Type B pancreatic cell (in vitro differentiated cells): ENCODE measurements around the gene POLR1G. TPM values are rescaled to one million over a fixed set of nuclear protein-coding genes. Genes with fewer than 3 reads are reported as not detected.

Experiments
- DNase-seq: peaks from one replicate; pipeline ENCODE4 v3.0.0; 2021; ENCODE audit warnings: mixed read lengths; ENCODE audit not compliant: unreplicated experiment; ENCODE audit errors: extremely low spot score
- H3K27ac Mint-ChIP-seq: 2 replicates; pipeline ENCODE4 v1.8.0; 2021; ENCODE audit warnings: mild to moderate bottlenecking, mixed read lengths
- H3K27me3 Mint-ChIP-seq: 2 replicates; pipeline ENCODE4 v1.8.0; 2021; ENCODE audit warnings: mixed read lengths
- H3K36me3 Mint-ChIP-seq: 2 replicates; pipeline ENCODE4 v1.8.0; 2021; ENCODE audit warnings: mixed read lengths
- H3K4me1 Mint-ChIP-seq: one replicate; pipeline ENCODE4 v1.8.0; 2021; ENCODE audit warnings: mixed read lengths; ENCODE audit not compliant: unreplicated experiment
- H3K4me3 Mint-ChIP-seq: 2 replicates; pipeline ENCODE4 v1.8.0; 2021; ENCODE audit warnings: mild to moderate bottlenecking, mixed read lengths
- H3K9me3 Mint-ChIP-seq: 2 replicates; pipeline ENCODE4 v1.8.0; 2021; ENCODE audit warnings: mixed read lengths
- CTCF ChIP-seq: fragments of 200-600 bp; sonication (generic); conservative IDR thresholded peaks from 2 replicates; pipeline ENCODE4 v1.5.0; 2021; ENCODE audit warnings: antibody characterized with exemption, mild to moderate bottlenecking
- long read RNA-seq: library from polyadenylated mRNA; unstranded; transcript quantifications from one replicate; pipeline ENCODE4 v2.0.0, GENCODE V29; 2020
- total RNA-seq: library from RNA; stranded (reverse); gene quantifications from 2 replicates; pipeline ENCODE4 v1.2.1, GENCODE V29; 2021; ENCODE audit warnings: low replicate concordance

POLR1G gene
- total RNA-seq, result 7.2 and 9.5 TPM in 2 replicates
- long read RNA-seq, transcript CD3EAP-201 (3 exons, 3,286 nt), result major isoform, 6 of 7 reads
- long read RNA-seq, partial matches to known transcripts, result 0 of 7 reads
- long read RNA-seq, other reads (novel, unspliced or antisense), result 1 of 7 reads

GRCh38 chr19:45406226-45407090, at the start of gene POLR1G:
Gene POLR1G (plus strand): TSS chr19:45406644. CDS start chr19:45406697, 53 bp downstream.
- peak within 1 kb of the TSS; percentile 96 for H3K4me3 Mint-ChIP-seq
- H3K27me3 Mint-ChIP-seq, result peaks cover 40% of the 10 kb centered on the region
- peak within 1 kb of the TSS; percentile 98 for H3K27ac Mint-ChIP-seq
- DNase-seq, result no peak
- H3K4me1 Mint-ChIP-seq, result peaks cover 37% of the 10 kb centered on the region
- no peak for TF ChIP-seq CTCF
- H3K36me3 Mint-ChIP-seq, result peaks cover 3% of the 10 kb centered on the region
- H3K9me3 Mint-ChIP-seq, result no peaks in the 10 kb centered on the region

GRCh38 chr19:45356760-45357444, 49.5 kb upstream of the POLR1G start:
- Mint-ChIP-seq H3K27me3 (no peaks in the 10 kb centered on the region), H3K27ac (no peak overlapping the region), H3K4me1 (no peaks in the 10 kb centered on the region), H3K36me3 (peaks cover 8% of the 10 kb centered on the region), H3K9me3 (no peaks in the 10 kb centered on the region), H3K4me3 (no peak overlapping the region)
- TF ChIP-seq CTCF, result no peak
- no peak for DNase-seq

GRCh38 chr19:45357445-45357783, 49.0 kb upstream of the POLR1G start:
- DNase-seq, result no peak
- H3K27me3 Mint-ChIP-seq, result no peaks in the 10 kb centered on the region
- no peaks in the 10 kb centered on the region for H3K4me1 Mint-ChIP-seq
- H3K4me3 Mint-ChIP-seq, result no peak overlapping the region
- TF ChIP-seq CTCF, result no peak
- no peak overlapping the region for H3K27ac Mint-ChIP-seq
- H3K9me3 Mint-ChIP-seq, result no peaks in the 10 kb centered on the region
- peaks cover 8% of the 10 kb centered on the region for H3K36me3 Mint-ChIP-seq

- no peak for TF ChIP-seq CTCF
- Mint-ChIP-seq H3K27me3 (no peaks in the 10 kb centered on the region), H3K36me3 (peaks cover 7% of the 10 kb centered on the region), H3K9me3 (no peaks in the 10 kb centered on the region), H3K27ac (no peak overlapping the region), H3K4me3 (no peak overlapping the region), H3K4me1 (no peaks in the 10 kb centered on the region)
- DNase-seq, result no peak
These were observed 48.1 kb upstream of the POLR1G start for GRCh38 chr19:45358213-45358792.

GRCh38 chr19:45361608-45362007, 44.8 kb upstream of the POLR1G start:
- Mint-ChIP-seq H3K4me1 (no peaks in the 10 kb centered on the region), H3K27me3 (no peaks in the 10 kb centered on the region), H3K27ac (no peak overlapping the region), H3K9me3 (no peaks in the 10 kb centered on the region), H3K4me3 (no peak overlapping the region), H3K36me3 (peaks cover 3% of the 10 kb centered on the region)
- DNase-seq, result no peak
- no peak for TF ChIP-seq CTCF
